HG02759 (cell line): ENCODE data around the gene NIF3L1.

Source experiments
- ATAC-seq: cut with Tn5 transposase; IDR thresholded peaks from one replicate; pipeline ENCODE4 v1.9.1; 2021; ENCODE audit warnings: mild to moderate bottlenecking, moderate library complexity; ENCODE audit not compliant: unreplicated experiment

Gene NIF3L1, protein sequence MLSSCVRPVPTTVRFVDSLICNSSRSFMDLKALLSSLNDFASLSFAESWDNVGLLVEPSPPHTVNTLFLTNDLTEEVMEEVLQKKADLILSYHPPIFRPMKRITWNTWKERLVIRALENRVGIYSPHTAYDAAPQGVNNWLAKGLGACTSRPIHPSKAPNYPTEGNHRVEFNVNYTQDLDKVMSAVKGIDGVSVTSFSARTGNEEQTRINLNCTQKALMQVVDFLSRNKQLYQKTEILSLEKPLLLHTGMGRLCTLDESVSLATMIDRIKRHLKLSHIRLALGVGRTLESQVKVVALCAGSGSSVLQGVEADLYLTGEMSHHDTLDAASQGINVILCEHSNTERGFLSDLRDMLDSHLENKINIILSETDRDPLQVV

DNA sequence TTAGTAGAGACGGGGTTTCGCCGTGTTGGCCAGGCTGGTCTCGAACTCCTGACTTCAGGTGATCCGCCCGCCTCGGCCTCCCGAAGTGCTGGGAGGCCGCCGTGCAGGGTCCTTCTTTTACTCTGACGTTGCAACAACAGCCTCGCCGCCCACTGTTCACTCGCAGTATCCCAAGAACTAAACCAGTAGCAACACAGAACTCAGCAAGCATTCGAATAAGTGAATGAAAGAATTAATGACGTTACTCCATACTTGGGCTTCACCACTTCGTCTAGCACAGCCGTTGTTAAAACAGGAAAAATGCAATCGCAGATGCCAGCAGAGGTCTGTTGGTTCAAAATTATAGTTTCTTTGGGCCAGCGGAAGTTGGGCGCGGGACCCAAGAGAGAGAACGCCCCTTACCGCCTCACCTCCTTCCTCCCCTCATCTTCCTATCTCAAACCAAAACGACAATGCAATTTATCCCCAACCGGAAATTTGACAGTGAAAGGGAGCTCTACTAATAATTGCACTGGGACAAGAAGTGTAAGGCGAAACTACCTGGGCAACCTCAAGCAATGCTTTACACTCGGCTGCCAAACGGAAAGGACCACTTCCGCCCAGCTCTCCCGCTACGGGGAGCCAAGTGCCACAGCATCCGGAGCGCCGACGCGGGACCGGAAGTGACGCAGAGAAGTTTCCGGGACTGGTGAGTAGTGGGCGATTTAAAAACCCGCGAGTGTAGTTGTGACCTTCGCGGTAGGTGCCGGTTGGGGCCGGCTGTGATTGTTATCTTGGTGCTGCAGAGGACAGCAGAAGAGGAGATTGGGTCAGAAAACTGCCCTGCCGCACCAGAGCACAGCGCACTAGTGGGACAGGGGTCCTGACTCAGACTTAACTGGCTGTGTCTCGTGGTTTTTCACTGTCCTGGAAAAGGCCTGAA, at the start of gene NIF3L1, which contains the start of gene PPIL3:
Gene NIF3L1 (plus strand): TSS at position 668 of the 922 bp plus-strand sequence. CDS start 2,573 bp downstream, outside the sequence.
Gene PPIL3 (minus strand): TSS at position 374 of the 922 bp plus-strand sequence. CDS start 1,462 bp downstream, outside the sequence.
- peak; percentile 93 for ATAC-seq

DNA sequence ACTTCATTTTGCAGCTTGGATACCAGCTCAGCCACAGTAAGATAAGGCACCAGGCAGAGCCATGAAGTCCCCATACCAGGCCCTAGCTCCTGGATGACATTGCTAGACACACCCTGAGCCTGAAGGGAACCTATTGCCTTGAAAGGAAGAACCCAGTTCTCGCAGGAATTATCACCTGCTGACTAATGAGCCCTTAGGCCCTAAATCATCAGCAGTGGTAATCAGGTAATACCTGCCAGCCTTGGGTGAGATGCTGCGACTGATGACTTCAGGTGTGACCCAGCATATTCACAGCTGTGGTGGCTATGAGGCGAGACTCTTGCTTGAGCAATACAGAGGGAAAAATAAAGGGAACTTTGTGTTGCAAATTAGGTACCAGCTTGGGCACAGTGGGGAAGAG, 49.7 kb upstream of the NIF3L1 start:
- ATAC-seq: no peak

DNA sequence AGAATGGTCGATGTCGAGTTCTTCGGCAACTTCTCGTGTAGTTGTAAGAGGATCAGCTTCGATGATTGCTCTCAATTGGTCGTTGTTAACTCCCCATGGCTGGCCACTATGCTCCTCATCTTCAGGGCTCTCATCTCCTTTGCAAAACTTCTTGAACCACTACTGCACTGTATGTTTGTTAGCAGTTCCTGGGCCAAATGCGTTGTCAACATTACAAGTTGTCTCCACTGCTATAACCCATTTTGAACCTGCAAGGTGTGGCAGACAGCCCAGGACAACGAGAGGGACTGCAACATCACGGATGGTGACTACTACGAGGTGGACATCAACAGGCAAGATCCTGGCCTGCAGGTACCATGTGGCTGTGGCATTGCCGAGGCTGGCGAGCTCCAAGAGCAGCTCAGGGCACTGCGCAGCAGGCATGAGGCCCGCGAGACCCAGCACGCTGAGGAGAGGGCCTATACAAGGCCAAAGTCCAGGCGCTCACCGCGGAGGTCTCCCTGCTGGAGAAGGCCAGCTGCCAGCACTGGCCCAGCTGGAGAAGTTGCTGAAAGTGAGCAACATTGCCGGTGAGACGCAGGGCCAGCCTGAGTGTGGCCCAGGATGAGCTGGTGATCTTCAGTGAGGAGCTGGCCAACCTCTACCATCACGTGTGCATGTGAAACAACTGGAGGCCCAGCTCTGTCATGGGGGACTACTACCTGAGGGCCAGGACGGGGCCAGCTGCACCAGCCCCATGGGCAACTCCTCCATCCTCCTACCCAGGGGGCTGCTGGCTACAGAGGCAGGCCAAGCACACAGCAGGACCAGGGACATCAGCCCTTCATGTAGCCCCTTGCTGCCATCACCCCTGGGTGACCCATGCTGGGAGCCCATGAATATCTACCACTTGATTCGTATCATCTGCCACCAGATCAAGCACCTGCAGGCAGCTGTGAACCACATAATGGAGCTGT, 44.9 kb upstream of the NIF3L1 start:
- ATAC-seq: no peak

GRCh38 chr2:200845194-200845593, 44.0 kb upstream of the NIF3L1 start:
- ATAC-seq: no peak

DNA sequence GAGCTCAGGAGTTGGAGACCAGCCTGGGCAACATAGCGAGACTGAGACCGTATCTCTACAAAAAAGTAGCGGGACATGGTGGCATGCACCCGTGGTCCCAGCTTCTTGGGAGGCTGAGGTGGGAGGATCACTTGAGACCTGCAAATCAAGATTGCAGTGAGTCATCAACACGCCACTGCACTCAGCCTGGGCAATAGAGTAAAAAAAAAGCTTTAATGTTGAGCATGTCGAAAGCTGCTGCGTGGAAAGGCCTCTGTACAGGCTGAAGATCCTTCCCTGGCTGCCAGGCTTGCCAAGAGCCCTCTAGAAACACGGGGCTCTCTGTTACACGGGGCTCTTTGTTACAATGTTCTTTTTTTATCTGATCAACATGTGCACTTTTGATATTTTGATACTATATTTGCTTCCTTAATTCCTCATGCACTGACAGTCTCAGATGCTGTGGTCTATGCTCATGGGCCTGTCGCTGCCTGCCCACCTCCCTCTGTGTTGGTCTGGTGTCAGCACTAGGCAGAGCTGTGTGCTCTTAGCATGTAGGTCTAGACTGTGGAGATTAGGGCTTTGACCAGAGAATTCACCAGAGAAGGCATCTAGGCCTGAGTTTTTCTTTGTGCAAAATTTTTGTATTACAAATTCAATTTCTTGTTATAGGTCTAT, 43.4 kb upstream of the NIF3L1 start:
- no peak for ATAC-seq

DNA sequence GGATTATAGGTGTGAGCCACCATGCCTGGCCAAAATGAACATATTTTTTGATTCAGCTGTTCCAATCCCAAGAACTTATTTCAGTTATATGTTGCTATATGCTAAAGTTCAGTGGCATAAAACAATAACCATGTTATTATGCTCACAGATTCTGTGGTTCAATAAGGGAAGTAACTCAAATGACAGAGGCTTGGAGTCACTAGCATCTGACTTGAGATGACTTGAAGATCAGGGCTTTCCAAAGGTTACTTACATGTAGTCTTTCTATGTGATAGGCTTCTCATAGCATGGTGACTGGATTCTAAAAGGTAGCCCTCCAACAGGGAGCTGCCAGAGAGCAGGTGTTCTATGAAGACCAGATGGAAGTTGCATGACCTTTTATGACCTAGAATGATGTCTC, 41.9 kb upstream of the NIF3L1 start:
- no peak for ATAC-seq

DNA sequence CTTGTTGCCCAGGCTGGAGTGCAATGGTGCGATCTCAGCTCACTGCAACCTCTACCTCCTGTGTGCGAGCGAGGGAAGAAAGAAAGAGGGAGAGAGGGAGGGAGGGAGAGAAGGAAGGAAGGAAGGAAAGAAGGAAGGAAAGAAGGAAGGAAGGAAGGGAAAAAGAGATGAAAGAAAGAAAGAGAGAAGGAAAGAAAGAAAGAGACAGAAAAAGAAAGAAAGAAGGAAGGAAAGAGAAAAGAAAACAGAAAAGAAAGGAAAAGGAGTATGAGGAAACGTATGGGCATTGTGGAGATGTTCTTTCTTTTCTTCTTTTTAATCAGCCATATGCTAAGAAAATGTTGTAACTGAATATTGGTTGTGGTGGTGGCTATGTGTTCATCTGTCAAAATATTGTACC, 41.2 kb upstream of the NIF3L1 start:
- no peak for ATAC-seq

GRCh38 chr2:200850512-200851256, 38.5 kb upstream of the NIF3L1 start:
- no peak for ATAC-seq

- ATAC-seq: no peak
Observed at GRCh38 chr2:200851398-200852248, 37.5 kb upstream of the NIF3L1 start.

GRCh38 chr2:200852605-200853004, 36.6 kb upstream of the NIF3L1 start:
- no peak for ATAC-seq

- no peak for ATAC-seq
Observed at GRCh38 chr2:200856806-200857205, 32.4 kb upstream of the NIF3L1 start.

DNA sequence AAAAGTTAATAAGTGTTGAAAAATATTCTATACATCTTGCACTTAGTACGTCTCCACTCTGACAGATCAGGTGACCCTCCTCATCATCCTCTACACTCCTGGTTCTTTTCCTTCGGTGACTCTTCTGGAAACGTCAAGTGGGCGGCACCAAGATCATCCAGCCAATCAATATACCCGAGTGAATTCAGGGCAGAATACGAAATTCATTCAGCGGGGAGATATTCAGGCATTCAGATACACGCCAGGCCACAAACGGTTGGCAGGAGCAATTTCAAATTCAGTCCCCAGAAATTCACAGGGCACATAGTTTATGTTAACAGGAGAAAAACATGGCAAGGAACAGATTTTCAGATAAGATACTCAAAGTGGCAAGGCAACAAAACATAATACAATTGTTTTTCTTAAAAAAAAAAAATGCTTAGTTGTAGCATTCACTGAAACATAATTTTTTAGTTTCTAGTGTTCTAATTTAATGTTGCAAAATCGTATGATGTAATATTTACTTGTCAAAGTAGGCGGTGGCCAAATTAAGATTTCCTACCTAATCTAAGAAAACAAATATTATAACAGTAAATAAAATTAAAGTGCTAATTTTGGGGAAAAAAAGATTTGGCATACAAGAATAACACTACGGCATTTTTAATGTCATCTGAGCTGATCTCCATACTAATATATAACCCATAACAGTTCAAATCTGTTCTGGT, 28.9 kb upstream of the NIF3L1 start:
- no peak for ATAC-seq

DNA sequence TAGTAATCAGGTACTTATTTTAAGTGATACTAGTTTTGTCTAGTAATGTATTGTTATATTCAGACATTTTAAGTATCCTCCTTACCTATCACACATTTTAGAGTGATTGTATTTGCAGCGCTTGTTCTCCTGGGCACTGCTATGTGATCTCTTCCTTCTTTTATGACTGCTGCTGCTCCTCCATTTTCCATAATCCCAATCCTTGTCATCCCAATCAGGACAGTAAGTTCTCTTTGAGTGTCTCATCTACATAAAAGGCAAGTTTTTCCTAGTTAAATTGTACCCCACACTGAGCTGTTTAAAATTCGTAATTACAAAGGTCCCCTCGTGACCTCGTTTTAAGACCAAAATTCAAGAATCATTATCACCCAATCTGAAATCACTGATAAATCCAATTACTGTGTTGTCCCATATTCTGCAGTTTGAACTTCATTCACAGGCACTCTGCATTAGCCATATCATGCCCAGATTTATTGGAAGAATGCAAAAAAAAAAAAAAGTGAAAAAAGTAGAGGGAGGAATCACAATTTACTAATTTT, 27.5 kb upstream of the NIF3L1 start:
- no peak for ATAC-seq

GRCh38 chr2:200862532-200863000, 26.6 kb upstream of the NIF3L1 start:
- no peak for ATAC-seq

GRCh38 chr2:200863782-200864175, 25.4 kb upstream of the NIF3L1 start:
- ATAC-seq: peak; percentile 14

DNA sequence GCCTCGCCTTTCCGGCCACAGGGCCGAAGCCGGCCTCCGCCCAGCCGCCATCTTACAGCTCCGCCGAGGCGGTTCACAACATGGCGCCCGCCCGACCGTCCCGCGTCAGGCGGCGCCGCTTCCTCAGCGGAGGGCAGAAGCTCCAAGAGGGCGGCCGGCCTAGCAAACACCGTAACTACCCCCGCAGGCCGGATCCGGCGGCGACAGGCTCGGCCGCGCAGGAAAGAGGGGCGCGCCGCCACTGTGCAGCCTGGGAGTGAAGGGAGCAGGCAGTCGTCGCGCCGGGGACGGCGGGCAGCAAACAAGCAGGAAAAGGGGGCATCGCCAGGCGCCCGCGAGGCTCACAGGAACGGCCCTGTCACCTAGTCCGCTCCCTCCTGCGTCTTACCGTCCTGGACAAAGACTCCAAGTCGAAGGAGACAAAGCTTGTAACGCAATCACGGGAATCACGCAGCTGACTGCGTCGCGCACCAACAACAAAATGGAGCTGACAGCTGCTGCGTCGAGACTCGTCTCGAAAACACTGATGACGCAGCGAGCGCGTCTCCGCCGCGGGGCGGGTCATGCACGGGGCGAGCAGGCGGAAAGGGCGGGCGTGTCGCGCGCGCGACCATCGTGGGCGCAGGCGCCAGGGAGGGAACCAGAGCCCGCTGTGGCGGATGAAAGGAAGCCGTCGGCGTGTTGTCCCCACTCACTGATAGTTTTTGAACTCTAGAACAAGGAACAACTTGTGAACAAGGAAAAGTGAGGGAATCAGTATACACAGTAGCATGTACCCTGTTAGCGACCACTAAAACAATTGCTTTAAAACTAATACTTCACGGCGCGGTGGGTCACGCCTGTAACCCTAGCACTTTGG, 24.8 kb upstream of the NIF3L1 start, which contains the start of gene CLK1:
Gene CLK1 (minus strand): TSS at position 483 of the 859 bp plus-strand sequence. CDS start 2,796 bp downstream, outside the sequence.
- peak; percentile 90 for ATAC-seq
